DMS79 treated with DMSO at 0.1 percent for 48 hours (cell line): ENCODE measurements around the gene ZNF679.
"Not testable (repeated sequence)": the region's sequence is repeated elsewhere in the genome, so short reads cannot be mapped to it uniquely, and the experiment has no call there.

ENCODE experiments used
- DNase-seq: peaks from one replicate; lab custom pipeline; 2025; lab: John Stamatoyannopoulos, UW

Gene ZNF679

DNA sequence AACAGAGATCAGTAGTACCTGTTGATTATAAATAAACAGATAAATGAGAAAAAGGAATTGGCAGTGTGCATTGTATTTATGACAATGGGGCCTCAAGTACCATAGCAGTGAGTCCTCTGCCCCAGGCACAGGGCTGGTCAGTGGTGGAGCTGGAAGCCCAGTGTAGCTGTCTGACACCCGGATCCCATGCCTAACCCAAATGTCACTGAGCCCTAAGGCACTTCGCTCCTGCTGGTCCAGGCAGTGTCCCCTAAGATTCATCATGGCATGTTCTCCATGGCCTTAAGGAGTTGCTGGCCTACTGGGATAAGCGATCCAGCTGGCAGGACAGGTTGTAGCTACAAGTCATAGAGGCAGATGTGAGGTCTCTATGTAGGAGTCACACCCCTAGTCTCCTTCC is 82.2 kb downstream of the ZNF679 start:
- DNase-seq = no peak

DNA sequence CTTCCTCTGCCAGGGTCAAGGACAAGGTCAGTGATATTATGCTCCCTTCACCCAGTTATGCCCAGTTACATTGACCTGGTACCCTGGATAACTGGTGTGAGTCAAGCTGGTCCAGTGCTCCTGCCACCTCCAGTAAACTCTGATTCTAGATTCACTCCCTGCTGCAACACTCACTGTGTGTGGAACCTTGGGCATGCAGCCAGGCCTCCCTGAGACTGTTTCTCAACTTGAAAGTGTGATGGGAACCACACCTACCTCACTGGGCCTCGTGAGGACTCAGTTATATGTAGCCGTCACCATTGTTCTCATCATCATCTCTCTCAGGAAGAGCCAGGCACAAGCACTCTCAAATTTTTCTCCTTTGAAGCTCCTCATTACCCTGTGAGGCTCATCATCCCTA is 84.6 kb downstream of the ZNF679 start:
- no peak for DNase-seq

- peak; percentile 95 for DNase-seq
These were observed 85.6 kb downstream of the ZNF679 start, which contains the start of gene ZNF736 for GRCh38 chr7:64313740-64314491. Gene ZNF736, plus strand, starts transcription at chr7:64313961. Its CDS starts 190 bp downstream, at chr7:64314151.

DNA sequence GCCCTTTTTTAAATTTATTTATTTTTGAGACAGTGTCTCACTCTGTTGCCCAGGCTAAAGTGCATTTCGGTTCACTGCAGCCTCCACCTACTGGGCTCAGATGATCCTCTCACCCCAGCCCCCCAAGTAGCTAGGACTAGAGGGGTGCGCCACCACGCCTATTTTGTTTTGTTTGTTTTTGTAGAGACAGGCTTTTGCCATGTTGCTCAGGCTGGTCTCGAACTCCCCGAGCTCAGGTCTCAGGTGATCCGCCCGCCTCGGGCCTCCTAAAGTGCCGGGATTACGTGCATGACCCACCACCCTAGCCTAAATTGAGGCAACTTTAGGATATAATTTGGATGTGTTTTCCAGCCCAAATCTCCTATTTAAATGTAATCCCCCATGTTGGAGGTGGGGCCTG is 86.3 kb downstream of the ZNF679 start:
- DNase-seq = no peak

- not testable (repeated sequence) for DNase-seq
These were observed 87.9 kb downstream of the ZNF679 start for GRCh38 chr7:64316031-64316742.
